ENCODE results near the gene HK1.

DNA sequence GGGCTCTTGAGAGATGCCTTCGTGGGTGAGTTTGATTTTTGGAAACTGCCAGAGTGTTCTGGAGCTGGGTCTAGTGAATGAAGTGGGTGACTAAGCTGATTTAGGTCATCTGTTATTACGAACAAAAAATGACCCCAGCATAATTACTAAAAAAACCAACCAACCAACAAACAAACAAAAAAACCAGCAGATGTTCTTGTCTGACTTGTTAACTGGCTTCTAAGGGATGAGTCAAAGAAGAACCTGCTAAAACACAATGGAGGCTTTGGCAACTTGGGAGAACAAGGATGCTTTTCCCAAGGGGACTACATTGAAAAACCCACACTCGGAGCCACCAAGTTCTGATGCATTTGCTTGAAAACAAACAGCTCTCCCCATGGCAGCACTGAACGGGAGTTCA lies 126.9 kb downstream of the HK1 start:
- TF ChIP-seq, protein P1, sequence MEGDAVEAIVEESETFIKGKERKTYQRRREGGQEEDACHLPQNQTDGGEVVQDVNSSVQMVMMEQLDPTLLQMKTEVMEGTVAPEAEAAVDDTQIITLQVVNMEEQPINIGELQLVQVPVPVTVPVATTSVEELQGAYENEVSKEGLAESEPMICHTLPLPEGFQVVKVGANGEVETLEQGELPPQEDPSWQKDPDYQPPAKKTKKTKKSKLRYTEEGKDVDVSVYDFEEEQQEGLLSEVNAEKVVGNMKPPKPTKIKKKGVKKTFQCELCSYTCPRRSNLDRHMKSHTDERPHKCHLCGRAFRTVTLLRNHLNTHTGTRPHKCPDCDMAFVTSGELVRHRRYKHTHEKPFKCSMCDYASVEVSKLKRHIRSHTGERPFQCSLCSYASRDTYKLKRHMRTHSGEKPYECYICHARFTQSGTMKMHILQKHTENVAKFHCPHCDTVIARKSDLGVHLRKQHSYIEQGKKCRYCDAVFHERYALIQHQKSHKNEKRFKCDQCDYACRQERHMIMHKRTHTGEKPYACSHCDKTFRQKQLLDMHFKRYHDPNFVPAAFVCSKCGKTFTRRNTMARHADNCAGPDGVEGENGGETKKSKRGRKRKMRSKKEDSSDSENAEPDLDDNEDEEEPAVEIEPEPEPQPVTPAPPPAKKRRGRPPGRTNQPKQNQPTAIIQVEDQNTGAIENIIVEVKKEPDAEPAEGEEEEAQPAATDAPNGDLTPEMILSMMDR (IDR thresholded peaks at IDR 0.05) = no peak
- TF ChIP-seq POLR2A (IDR thresholded peaks at IDR 0.05) (no peak), POLR2AphosphoS5 (IDR thresholded peaks at IDR 0.05) (no peak), EP300 (IDR thresholded peaks at IDR 0.05) (no peak)

Measured in gastroesophageal sphincter (tissue), 3 donors.